ENCODE results near the gene MXI1. TPM values are rescaled to one million over a fixed set of nuclear protein-coding genes. Genes with fewer than 3 reads are reported as not detected.
"Not testable (repeated sequence)": the region's sequence is repeated elsewhere in the genome, so short reads cannot be mapped to it uniquely, and the experiment has no call there.

Gene MXI1
- total and polyA plus RNA-seq, 8 donors: 16.5 to 79.3 (median 49.2) TPM

GRCh38 chr10:110190170-110190569, 17.2 kb upstream of the MXI1 start:
- no peak for TF ChIP-seq CTCF (IDR thresholded peaks at IDR 0.05)
- no peaks in the 10 kb centered on the region for H3K27me3 ChIP-seq
- no peak for DNase-seq
- intact Hi-C loops (cut with DNase I): no loop called here
- no peak for ATAC-seq
- H3K36me3 ChIP-seq: no peaks in the 10 kb centered on the region
- H3K4me1 ChIP-seq: no peaks in the 10 kb centered on the region
- no peak overlapping the region for H3K4me3 ChIP-seq
- H3K27ac ChIP-seq: no peak overlapping the region
- no peaks in the 10 kb centered on the region for H3K9me3 ChIP-seq

- H3K36me3 ChIP-seq: no peaks in the 10 kb centered on the region
- intact Hi-C loops (cut with DNase I): no loop called here
- TF ChIP-seq CTCF (IDR thresholded peaks at IDR 0.05): no peak
- no peak overlapping the region for H3K4me3 ChIP-seq
- no peak for ATAC-seq
- H3K27me3 ChIP-seq: no peaks in the 10 kb centered on the region
- DNase-seq: no peak
- H3K27ac ChIP-seq: no peak overlapping the region
- H3K9me3 ChIP-seq: no peaks in the 10 kb centered on the region
- H3K4me1 ChIP-seq: no peaks in the 10 kb centered on the region
These were observed 14.9 kb upstream of the MXI1 start for GRCh38 chr10:110192552-110192951.

DNA sequence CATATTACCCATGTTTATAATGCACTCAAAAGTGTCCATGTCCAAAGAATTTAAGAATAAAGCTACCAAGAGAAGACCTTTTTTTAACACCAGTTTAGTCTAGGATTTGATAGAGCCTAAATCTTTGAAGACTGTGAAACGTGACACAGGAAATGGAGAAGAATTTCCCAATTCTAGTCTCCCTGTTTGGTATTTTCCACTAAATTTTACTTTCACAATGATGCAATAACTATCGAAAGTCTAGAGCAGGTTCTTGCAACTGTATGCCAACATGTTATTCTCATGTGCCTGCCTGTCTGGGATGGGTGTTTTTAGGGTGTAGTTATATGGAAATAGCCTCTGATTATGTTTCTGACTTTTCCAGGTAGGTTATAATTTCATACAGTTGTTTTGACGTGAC, 6.9 kb upstream of the MXI1 start:
- no peak for TF ChIP-seq CTCF (IDR thresholded peaks at IDR 0.05)

DNA sequence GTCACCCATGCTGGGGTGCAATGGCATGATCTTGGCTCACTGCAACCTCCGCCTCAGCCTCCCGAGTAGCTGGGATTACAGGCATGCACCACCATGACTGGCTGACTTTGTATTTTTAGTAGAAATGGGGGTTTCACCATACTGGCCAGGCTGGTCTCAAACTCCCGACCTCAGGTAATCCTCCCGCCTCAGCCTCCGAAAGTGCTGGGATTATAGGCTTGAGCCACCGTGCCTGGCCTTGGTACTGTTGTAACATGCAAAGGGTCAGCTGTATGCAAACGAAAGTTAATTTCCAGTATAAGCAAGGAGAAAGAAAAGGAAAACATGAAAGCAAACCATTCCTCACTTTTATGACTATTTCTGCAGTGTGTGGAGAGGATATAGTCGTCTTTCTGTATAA, 6.4 kb upstream of the MXI1 start:
- H3K9me3 ChIP-seq; H3K4me3 ChIP-seq; H3K27ac ChIP-seq; H3K27me3 ChIP-seq; H3K36me3 ChIP-seq; DNase-seq; ATAC-seq; intact Hi-C loops (cut with DNase I); H3K4me1 ChIP-seq: not testable (repeated sequence)

More for the DNA sequence above, 6.9 kb upstream of the MXI1 start:
- no peaks in the 10 kb centered on the region for H3K36me3 ChIP-seq
- no peak for ATAC-seq
- H3K27me3 ChIP-seq: no peaks in the 10 kb centered on the region
- DNase-seq: no peak
- no peaks in the 10 kb centered on the region for H3K9me3 ChIP-seq
- H3K4me1 ChIP-seq: no peaks in the 10 kb centered on the region
- no peak overlapping the region for H3K4me3 ChIP-seq
- no peak overlapping the region for H3K27ac ChIP-seq
- intact Hi-C loops (cut with DNase I): no loop called here

- H3K27ac ChIP-seq: no peak overlapping the region
- TF ChIP-seq CTCF (IDR thresholded peaks at IDR 0.05): no peak
- no peak for ATAC-seq
- peaks cover 0 to 5% of the 10 kb centered on the region in 2 donors for H3K4me1 ChIP-seq
- intact Hi-C loops (cut with DNase I): no loop called here
- no peaks in the 10 kb centered on the region for H3K27me3 ChIP-seq
- H3K36me3 ChIP-seq: no peaks in the 10 kb centered on the region
- no peak overlapping the region for H3K4me3 ChIP-seq
- no peaks in the 10 kb centered on the region for H3K9me3 ChIP-seq
- no peak for DNase-seq
These were observed 3.6 kb upstream of the MXI1 start for GRCh38 chr10:110203500-110204455.
